GM19455 (cell line): ENCODE measurements around the gene KRTAP5-2.

Experiments used
- ATAC-seq: cut with Tn5 transposase; IDR thresholded peaks from one replicate; pipeline ENCODE4 v1.9.1; 2021; ENCODE audit not compliant: unreplicated experiment

The KRTAP5-2 gene

DNA sequence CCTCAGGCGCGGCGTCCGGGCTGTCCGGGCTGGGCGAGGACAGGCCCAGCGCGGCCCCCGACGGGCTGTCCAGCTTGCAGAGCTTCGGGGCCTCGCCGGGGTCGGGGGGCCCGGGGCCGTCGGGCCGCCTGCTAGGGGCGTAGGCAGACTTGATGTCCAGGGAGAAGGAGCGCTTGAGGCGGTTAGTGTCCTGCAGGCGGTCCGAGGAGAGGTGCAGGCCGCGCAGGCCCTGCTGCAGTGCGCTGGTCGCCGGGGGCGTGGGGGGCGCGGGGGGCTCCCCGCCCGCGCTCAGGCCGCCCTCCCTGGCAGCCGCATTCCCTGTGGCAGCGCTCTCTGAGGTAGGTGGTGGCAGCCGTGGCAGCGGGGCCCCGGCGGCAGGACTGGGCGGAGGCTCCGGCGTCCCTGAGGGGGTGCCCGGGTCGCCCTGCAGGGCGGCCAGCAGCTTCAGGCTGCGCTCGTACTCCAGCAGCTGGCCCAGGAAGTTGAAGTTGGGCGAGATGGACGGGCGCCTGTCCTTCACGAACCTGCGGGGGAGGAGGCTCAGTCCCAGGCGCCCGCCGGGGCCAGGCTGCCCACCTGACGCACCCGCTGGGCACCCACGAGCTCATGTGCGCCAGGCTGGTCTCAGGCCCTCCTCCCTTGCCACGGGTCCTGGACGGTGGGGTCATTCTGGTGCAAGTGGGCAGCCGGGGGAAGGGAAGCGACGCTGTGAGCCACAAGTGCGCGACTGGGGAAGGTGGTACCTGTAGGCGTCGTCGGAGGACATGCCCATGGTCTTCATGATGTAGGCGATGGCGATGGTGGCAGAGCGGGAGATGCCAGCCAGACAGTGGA is 40.8 kb downstream of the KRTAP5-2 start:
- no peak for ATAC-seq

DNA sequence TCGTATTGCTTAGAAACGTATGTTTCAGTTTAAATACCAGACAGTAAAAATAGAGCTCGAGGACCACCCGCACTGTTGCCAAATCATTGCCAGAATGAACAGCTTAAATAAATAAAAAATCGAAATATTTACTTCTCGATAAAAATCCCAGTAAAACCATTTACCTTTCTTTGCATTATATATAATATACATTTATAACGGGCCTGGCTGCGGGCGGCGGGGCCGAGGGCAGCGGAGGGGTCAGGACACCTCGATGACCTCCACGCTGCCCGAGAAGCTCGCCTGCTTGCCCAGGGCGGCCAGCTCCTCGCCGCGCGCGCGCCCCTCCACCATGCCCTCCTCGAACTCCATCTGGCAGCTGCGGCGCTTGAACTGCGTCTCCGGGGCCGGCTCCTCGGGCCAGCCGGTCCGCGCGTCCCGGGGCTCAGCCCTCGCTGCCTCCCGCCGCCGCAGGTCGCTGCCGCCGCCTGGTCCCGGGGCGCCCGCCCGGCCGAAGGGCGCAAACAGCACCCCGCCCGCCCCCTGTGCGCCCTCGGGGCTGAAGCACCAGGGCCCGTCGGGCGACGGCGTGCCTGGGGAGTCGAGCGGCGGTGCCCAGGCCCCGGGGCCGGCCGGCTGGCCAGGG is 41.7 kb downstream of the KRTAP5-2 start:
- ATAC-seq: no peak

- no peak for ATAC-seq
Observed at GRCh38 chr11:1555713-1556153, 42.4 kb downstream of the KRTAP5-2 start.

GRCh38 chr11:1554981-1555712 is 42.9 kb downstream of the KRTAP5-2 start:
- ATAC-seq: no peak

DNA sequence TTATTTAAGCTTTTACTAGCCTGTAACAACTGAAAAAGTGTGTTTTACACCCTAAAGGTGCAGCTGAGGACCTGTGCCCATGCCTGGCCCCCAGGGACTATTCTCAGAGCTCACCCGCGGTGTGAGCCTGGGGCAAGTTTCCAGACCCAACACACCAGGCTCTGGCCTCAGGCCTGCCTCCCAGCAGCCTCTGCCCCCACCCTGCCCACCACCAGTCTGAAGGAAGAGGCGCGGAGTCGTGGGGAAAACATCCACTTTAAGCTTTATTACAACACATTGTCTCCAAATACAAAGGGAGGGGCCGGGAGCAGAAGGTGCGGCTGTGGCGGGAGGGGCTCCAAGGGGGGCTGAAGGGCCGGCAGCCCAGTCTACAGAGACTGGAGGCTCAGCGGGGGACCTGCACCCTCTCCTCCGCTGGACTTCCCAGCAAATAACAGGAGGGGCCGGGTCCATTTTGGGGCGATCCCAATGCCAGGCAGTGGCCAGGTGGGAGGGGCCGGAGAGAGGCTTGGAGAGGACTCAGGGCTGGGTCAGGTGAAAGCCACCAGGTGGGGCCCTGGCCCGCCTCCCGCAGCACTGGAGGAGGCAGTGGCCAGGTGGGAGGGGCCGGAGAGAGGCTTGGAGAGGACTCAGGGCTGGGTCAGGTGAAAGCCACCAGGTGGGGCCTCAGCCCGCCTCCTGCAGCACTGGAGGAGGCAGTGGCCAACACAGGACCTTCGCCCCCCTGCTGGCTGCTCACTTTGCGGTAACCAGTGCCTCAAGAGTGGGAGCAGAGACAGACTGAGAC is 44.1 kb downstream of the KRTAP5-2 start:
- no peak for ATAC-seq

DNA sequence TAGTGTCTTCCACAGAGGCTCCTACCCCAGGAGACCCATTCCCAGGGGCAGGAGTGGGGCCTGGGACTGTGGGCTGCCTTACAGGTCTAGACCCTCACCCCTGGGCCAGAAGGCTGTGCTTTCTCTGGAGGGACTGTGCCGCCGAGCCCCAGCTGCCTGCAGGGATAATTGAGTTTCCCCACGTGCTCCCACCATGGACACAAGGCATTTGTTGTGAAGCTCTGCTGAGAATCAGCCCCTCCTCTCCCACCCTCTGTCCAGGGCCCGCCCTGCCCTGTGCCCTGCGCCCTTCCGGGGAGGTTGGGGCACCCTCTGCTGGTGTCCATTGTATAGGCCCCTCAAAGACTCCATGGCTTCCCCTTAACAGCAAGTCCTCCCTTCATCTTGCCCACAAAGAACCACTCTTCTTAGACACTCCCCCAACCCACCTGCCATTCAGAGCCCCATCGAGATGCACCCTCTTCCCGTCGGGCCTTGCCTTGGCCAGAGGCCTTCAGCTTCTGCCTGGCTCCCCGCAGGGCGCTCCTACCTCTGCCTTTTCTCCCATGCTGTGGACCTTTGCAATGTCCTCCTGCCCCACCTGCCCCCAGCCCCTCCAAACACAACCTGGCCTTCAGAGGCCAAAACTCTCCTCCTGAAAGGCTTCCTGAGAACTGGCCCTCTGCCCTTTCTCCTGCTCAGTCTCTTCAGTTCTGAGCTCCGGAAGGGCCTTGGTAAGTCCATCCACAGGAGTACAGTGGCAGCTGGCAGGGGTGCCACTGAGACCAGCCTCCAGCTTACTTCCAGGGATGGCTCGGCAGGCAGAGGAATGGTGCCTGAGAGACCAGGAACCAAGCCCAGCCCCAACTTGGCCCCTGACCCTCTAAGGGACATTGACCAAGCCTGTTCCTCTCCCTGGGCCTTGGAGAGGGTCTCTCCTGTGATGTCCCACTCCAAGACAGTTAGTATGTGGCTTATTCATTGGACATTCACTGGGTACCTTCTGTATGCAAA is 48.5 kb downstream of the KRTAP5-2 start:
- ATAC-seq: no peak

DNA sequence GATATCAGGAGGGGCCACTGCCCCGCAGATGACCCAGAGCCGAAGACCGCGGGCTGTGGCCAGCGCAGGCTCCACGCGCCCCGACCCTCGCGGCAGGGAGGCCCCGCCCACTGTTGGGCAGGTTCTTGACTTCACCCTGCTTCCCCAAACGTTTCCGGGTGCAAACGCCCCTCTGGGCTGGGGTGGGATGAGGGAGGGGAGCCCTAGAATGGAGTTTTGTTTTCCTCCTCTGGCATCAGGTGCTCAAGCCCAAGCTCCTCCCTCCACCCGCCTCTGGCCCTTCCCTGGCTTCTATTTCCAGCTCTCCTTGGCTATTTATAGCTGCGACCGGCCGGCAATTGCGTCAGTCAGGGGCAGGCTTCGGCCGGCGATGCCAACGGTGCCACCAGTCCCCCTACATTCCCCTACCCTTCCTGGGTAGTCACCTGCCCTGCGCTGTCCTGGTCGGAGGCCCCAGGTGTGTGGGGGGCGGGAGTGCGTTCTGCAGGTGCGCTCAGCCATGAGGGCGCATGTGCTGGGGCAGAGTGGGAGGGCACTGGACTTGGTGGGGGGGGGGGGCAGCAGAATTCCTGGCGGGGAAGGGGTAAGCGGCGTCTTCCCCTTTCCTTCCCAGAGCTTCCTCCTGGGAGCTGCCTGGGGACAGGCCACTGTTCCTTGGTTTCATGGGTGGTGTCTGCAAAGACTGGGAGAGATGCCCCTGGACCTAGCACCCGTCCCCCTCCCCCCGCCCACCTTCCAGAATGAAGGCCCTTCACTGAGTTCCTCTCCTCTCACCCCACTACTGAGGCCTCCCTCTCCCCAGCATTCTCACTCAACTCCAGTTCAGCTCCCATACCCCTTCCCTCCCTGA is 49.6 kb downstream of the KRTAP5-2 start:
- ATAC-seq: no peak

DNA sequence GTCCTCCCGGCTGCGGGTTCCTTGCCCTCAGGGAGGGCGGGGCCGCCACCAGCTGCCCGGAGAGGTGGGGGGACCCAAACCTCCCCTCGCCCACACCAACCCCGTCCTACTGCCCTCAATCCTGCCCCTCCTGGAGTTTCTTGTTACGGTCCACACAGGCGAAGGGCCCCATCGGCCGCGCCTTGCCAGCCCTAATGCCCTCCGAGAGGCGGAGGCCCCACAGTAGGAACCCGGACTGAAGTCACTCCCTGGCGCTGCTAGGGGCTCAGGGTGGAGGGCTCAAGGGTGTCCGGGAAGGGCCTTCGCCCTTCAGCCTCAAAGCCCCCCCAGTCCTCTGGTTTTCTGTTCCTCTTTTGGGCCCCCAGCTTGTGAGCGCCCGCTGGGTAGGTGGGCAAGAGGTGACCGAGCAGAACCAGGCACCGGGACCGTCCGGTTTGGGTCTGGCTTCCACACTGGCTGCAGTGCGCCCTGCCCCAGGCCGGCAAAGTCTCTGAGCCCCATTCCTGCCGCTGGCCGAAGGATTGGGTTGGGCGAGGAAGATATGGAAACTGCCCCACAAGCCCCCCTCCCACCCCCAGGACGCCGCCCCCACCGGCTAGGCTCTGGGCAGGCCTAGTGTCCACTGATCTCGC is 50.5 kb downstream of the KRTAP5-2 start:
- ATAC-seq: no peak
